NCI-H82 (cell line): ENCODE measurements around the gene A1BG.
"Not testable (repeated sequence)": the region's sequence is repeated elsewhere in the genome, so short reads cannot be mapped to it uniquely, and the experiment has no call there.

Experiments used
- DNase-seq: peaks from one replicate; lab custom pipeline; 2025; lab: John Stamatoyannopoulos, UW

A1BG gene

DNA sequence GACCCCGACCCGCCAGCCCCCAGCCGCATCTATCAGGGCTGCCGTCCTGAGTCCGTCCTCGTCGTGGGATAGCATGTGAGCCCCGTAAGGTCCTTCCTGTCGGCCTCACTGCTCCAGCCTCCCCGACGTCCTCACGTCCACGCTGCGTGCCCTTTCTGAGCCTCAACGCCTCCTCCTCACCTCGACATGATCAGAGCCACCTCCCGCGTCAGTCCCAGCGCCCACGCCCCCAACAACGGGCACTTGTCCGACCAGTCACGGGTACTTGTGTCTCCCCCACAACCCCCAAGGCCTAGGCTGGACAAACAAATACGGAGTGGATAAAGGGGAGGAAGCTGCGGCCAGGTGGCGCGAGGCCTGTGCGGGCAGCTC lies 8.6 kb upstream of the A1BG start:
- DNase-seq = peak; percentile 69

DNA sequence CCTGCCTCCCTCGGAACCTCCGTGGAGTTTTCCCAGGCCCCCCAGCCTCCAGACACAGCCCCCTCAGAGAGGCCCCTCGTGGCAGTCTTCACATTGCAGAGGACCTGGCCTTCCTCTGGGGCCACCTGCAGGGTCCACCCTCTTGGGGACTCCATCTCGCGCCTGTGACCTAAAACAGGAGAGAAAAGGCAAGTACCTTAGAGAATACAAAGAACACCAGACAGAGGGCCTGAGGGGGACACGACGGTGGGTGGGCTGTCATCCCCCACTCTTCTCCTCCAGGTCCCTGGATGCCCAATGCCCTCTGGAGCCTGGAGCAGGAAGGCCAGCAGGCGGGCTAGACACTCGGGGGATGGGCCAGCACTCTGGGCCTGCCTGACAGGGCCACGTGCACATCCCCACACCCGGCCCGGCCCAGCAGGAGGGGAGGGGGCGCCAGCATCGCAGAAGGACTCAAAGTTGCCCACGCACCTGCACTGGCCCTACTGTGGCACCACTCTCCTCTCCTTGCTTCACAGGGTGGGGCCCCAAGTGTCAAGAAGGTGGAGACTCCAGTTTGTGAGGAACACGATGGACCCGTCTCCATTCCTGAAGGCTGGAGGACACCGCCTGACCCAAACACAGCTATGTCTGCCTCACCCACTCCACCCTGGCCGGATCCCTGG lies 4.3 kb upstream of the A1BG start:
- no peak for DNase-seq

DNA sequence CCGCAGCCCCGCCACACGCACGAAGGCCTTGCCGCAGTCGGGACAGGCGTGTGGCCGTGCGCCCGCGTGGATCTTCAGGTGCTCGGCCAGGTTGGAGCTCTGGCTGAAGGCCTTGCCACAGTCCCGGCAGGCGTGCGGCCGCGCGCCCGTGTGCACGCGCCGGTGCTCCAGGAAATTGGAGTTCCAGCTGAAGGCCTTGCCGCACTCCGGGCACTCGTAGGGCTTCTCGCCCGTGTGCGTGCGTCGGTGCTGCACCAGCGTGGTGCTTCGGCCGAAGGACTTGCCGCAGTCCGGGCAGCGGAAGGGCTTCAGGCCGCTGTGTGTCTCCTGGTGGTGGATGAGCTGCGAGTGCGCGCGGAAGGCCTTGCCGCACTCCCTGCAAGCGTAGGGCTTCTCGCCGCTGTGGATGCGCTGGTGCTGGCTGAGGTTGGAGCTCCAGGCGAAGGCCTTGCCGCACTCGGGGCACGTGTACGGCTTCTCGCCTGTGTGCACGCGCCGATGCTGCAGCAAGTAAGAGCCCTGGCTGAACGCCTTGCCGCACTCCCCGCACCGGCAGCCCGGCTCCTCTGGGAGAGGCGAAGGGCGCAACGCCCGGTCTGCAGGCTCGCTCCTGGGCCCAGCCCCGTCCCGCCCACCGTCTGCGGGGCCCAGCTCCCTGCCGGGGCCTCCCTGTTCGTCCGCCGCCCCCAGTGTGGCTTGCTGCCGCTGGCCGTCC lies 3.6 kb upstream of the A1BG start:
- DNase-seq = no peak

DNA sequence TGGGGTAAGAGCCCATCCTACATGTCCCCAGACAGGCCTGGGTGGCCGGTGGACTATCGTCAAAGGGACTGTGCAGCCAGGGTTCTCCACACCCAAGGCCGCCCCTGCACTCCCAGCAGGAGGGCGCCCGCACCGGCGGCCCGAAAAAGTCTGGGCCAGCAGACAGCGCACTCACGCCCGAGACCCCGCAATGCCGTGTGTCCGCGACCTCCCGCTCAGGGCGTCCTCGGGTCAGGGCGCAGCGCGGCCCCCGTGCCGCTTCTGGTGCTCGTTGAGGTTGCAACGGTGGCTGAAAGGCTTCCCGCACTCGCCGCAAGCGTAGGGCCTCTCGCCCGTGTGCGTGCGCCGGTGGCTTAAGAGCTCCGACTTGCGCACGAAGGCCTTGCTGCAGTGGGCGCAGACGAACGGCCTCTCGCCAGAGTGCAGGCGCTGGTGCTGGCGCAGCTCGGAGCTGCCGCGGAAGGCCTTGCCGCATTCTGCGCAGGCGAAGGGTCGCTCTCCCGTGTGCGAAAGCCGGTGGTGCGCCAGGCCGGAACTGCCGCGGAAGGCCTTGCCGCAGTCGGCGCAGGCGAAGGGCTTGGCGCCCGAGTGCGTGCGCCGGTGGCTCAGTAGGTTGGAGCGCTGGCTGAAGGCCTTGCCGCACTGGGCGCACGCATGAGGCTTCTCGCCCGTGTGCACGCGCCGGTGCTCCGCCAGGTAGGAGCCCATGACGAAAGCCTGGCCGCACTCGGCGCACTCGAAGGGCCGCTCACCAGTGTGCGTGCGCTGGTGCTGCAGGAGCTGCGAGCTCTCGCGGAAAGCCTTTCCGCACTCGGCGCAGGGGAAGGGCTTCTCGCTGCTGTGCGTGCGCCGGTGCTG lies 2.8 kb upstream of the A1BG start:
- DNase-seq = no peak

DNA sequence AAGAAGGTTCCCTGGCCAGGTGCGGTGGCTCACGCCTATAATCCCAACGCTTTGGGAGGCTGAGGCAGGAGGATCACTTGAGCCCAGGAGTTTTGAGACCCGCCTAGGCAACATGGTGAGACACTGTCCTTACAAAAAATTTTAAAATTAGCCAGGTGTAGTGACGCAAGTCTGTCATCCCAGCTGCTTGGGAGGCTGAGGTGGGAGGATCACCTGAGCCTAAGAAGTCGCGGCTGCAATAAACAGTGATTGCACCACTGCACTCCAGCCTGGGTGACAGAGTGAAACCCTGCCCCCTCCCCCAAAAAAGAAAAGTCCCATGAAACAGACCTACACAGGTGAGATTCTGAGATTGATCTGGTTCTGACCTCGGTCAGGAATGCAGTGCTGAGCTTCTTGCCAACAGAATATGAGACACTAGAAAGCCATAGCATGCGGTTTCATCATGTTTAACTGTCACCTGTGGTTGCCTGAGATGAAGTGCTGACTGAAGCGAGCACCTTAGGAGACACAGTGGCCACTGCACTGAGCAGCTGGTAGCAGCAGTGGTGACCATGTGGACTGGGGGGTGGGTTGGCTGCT lies 2.0 kb upstream of the A1BG start:
- DNase-seq = no peak

DNA sequence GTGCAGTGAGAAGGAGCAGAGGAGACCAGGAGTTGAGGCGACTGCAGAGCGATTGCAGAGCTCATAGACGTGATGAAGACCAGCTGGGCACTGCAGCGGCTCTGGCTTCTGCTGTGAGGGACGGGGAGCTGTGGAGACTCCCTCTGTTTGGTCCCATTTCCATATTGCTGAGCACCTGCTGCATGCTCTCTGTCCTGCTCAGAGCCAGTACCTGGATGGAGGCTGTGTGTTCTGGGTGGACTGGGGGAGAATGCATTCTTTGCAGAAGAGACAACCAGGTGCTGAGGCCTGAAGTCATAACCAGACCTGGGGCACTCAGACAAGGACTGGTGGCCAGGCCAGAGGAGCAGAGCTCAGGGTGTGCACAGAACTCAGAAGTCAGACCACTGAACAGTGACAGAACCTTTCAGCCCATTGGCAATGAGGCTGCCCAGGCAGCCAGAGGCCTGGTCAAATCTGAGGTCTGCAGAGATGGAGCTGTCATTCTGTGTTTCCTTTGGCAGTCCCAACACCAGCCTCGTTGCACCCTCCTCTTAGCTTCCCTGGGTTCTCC lies 1.3 kb upstream of the A1BG start:
- no peak for DNase-seq

DNA sequence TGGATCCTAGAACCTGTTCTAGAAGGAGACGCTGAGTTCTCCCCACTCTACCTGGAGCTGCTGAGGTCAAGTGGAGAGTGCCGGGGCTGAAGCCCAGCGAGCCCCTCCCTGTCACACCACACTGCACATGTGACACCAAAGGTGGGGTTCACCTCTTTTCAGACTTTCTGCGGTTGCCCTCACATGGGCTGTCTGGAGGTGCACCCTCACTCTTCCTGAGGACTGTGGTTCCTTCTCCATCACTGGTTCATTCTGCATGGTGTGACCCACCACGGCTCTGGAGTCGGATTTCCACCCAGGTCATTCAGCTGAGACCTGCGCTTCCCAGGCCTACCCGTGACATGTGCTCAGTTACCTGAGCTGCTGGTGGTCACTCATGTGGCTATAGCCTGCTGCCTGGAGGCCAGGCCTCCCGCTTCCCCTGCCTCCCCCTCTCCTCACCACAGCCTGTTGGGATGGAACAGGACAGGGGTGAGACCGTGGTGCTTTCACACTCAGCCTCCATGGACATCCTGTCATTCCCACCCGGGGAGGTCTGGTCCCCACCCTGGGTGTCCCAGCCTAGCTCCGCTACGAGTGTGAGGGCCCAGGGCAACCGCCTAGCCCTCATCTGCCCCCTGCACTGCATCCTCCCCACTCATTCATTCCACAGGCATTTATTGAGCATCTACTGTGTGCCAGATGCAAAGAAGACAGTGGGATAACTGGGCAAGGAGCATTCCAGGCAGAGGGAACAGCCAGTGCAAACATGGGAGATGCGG lies 605 bp upstream of the A1BG start:
- no peak for DNase-seq

DNA sequence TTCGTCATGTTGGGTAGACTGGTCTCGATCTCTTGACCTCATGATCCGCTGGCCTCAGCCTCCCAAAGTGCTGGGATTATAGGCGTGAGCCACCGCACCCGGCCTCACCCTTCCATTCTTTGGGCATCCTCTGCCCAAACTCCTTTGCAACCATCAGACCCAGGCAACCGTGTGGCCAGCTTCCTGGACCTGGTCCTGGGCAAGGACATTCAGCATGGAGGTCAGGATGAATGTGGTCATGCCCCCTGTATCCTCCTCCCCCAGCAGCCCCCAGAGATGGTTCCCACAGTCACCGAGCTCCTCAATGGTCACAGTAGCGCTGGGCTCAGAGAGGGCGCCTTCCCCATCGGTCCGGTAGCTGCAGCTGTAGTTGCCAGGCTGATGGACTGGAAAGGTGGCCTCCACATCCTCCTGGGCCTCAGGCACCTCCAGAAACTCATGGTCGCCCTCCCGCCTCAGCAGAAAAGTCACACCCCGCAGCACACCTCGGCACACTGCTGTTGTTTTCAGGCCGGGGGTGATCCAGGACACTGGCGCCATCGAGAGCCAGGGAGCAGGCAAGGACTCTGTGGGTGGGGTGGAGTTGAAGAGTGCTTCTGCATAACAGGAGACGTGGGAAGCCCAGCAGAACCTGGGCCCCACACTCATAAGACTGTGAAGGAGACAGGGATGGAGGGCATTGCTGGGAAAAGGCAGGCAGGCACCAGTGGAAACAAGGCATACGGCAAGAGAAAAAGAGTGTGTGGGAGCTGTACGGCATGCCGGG lies 1.1 kb downstream of the A1BG start:
- no peak for DNase-seq

DNA sequence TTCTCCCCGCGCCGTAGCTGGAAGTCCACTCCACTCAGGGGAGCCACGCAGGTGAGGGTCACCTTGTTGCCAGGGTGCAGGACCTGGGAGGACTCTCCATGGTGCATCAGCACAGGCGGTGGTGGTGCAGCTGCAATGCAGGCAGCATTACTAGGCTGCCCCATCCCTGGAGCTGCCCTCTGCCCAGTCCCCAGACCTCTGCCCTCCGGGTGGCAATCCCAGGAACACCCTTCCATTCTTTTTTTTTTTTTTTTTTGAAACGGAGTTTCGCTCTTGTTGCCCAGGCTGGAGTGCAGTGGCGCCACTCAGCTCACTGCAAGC lies 1.8 kb downstream of the A1BG start:
- no peak for DNase-seq

DNA sequence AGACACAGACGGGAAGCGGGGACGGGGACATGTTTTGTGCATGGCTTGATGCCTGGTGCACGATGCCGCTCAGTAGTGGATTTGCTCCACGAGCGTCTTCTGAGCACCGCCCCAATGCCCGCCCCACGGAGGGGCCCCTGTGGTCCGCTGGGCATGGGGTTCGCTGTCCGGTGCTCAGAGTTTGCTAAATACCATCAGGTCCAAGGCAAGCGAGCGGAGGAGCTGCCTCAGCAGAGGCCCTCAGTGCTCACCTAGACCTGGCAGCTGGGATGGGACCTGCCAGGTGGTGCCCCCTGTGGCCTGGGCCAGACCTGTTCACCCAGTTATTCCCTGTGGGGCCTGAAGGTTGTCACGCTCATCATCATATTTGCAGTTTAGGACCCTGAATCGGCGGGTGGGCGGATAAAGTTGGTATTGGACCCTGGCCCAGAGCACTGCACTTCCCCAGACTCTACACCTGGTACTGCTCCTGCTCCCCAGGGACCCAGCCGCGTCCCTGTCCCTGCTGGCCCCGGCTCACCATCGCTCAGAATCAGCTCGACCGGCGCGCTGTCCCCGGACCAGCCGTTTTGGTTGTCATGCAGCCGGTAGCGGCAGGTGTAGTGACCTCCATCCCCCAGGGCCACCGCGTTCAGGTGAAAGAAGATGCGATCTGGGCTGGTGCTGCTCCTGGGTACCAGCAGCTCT lies 2.3 kb downstream of the A1BG start:
- no peak for DNase-seq

DNA sequence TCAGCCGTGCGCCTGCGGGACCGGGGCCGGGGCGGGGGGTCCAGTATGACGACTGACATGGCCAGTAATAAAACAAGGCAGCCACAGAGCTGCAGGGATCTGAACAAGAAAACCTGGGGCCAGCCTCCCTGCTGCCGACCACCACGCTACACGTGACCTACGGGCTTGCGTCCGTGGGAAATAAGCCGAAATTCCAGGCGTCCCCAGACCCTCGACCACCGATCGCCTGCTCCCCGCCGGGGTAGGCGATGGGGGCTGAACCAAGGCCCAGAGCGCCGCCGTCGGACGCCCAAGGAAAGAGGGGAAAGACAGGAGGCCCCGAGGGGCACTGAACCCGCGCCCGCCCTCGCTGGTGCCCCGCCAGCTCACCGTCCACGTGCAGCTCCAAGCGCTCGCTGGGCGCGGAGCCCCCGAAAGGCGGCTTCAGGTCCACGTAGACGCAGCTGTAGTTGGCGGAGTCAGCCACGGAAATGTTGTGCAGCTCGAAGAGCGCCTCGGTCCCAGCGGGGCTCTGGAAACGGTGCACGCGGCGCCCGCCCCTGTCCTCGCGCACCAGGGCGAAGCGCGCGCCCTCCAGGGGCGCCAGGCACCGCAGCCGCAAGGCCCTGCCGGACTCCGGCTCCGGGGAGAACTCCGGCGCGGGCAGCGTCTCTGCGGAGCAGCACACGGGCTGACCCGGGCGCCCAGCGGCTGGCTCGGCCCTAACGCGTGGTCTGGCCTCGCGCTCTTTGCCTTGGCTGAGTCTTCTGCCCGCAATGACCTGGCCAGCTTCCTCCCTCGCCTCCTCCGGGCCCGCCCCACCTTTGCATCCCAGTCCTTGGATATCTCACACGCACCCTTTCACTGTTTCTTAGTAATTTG lies 3.1 kb downstream of the A1BG start:
- DNase-seq = no peak

DNA sequence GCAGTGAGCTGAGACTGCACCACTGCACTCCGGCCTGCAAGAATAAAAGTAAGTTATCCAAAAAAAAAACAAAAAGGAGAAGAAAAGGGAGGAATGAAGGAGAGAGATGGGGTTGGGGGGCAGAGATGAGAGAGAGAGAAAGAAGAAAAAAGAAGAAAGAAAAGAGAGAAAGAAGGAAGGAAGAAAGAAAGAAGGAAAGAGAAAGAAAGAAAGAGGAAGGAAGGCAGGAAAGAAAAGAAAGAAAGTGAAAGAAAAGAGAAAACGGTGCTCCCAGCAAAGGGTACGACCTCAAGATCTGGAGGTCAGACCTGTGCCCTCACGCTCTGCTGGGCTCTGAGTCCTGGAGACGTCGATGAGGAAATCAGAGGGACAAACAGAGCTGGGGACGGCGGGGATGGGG lies 3.7 kb downstream of the A1BG start:
- DNase-seq = no peak

DNA sequence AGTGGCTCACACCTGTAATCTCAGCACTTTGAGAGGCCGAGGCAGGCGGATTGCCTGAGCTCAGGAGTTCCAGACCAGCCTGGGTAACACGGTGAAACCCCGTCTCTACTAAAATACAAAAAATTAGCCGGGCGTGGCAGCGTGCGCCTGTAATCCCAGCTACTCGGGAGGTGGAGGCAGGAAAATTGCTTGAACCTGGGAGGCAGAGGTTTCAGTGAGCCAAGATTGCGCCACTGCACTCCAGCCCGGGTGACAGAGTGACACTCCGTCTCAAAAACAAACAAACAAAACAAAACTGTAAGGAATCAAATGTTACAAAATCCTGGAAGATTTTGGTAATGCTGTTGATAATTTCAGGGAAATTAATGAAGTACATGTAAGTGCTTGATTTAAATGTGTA lies 5.2 kb downstream of the A1BG start:
- not testable (repeated sequence) for DNase-seq

DNA sequence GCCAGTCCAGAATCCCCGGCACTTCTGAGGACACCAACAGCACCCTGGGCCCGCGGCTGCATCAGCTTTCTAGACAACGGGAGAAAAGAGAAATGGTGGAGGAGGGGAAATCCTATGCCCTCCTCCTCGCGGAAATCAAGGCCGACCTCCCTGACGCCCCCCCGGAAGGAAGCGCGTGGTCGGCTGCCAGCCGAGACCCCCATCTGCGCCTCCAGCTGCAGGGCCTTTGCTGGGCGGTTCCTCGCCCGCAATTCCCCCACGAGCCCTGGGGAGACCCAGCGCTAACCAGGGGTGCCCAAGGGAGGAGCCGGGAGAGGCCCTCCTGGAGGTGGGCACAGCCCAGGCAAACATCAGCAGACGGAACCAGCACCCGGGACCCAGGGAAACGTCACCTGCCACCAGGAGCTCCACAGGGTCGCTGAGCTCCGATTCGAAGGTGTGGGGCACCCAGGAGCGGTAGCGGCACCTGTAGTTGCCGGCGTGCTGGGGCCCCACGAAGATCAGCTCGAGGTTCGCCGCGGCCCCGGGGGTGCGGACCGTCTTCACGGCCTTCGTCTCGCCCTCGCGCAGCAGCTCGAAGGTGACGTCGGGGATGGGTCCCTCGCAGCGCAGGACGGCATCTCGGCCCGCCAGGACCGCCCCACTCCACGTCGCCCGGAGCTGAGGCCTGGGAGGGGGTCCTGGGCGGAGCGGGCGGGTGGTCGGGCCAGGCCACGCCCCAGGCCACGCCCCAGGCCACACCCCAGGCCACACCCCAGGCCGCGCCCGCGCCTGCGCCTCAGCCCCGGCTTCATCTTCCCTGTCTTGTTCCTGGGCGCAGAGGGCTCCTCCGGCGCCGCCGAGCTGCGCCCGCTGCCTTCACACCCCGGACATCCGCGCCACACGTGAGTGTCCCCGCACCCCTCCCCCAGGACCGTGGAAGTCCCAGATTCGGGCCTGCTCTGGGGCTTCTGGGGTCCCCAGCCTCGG lies 6.0 kb downstream of the A1BG start:
- peak; percentile 87 for DNase-seq

DNA sequence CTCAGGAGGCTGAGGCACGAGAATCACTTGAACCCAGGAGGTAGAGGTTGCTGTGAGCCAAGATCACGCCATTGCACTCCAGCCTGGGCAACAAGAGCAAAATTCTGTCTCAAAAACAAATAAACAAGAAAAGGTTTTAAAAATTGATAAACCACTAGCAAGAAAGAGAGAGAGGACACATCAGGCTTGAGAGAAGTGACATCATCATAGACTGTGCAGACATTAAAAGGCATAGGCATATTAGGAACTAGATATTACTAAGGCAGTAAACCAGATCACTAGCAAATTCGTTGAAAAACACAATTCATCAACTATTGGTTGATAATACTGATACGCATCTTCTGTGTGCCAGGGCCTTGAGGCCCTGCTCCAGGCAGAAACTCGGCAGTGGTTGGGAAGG lies 7.7 kb downstream of the A1BG start:
- no peak for DNase-seq

DNA sequence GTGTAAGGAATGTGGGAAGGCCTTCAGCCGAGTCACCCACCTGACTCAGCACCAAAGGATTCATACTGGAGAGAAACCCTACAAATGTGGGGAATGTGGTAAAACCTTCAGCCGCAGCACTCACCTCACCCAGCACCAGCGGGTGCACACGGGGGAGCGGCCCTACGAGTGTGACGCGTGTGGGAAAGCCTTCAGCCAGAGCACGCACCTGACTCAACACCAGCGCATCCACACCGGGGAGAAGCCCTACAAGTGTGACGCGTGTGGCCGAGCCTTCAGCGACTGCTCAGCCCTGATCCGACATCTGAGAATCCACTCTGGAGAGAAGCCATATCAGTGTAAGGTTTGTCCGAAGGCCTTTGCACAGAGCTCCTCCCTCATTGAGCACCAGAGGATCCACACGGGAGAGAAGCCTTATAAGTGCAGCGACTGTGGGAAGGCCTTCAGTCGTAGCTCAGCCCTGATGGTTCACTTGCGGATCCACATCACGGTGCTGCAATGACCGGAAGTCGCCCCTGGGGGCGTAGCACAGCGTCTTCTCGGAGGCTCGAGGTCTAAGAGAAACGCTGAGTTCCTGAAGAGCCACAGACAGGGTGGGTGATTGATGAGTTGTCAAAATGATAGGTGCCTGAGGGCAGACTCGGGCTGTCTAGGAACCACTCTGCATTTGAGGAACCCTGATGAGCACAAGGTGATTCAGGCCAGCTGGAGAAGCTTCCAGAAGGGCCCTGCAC lies 14.3 kb downstream of the A1BG start:
- DNase-seq = no peak

DNA sequence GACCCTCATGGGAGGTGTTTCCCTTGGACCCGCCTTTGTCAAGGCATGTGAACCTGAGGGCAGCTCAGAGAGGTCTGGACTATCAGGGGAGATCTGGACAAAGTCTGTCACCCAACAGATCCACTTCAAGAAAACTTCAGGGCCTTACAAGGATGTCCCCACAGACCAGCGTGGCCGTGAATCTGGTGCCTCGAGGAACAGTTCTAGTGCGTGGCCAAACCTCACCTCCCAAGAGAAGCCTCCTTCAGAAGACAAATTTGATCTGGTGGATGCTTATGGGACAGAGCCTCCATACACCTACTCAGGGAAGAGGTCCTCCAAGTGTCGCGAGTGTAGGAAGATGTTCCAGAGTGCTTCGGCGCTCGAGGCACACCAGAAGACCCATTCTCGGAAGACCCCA lies 15.0 kb downstream of the A1BG start:
- no peak for DNase-seq

DNA sequence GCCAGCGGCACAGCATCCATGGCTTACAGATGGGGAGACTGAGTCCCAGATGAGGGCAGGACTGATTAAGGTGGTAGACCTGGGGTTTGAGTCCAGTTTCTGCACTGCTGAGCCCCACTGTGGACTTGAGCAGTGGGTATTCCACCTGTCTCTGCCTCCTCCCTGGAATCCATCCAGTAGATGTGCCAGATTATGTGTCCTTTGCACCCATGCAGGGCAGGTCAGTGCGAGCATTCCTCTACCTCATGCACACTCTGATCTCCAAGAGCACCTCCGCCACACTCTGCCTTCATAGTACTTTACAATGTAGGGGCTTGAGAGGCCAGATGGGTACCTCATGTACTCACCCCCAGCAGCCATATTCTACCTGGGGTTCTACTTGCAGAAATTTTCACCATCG lies 16.5 kb downstream of the A1BG start:
- no peak for DNase-seq
